GM06990 (cell line): ENCODE results near the gene ARL10.

Source experiments
- DNase-seq: peaks from one replicate; pipeline ENCODE4 v3.0.0-alpha.2; 2011; ENCODE audit not compliant: insufficient read length; ENCODE audit errors: extremely low read depth
- H3K27me3 ChIP-seq: replicated peaks from 2 replicates; pipeline ENCODE4 v1.6.0; 2011; ENCODE audit warnings: low read length; ENCODE audit not compliant: control insufficient read depth, insufficient read depth
- H3K36me3 ChIP-seq: 2 replicates; pipeline ENCODE4 v1.5.1; 2011; ENCODE audit warnings: low read length; ENCODE audit not compliant: control insufficient read depth, insufficient read depth
- H3K4me3 ChIP-seq: replicated peaks from 2 replicates; pipeline ENCODE4 v1.5.1; 2011; ENCODE audit warnings: low read depth, mild to moderate bottlenecking, control low read depth, low read length
- TF ChIP-seq, protein P1 (sequence below): IDR thresholded peaks from 2 replicates; pipeline ENCODE4 v1.5.1; 2011; ENCODE audit warnings: low read length, control low read depth, mild to moderate bottlenecking, inconsistent platforms; ENCODE audit not compliant: insufficient read depth, poor library complexity, severe bottlenecking

The ARL10 gene

DNA sequence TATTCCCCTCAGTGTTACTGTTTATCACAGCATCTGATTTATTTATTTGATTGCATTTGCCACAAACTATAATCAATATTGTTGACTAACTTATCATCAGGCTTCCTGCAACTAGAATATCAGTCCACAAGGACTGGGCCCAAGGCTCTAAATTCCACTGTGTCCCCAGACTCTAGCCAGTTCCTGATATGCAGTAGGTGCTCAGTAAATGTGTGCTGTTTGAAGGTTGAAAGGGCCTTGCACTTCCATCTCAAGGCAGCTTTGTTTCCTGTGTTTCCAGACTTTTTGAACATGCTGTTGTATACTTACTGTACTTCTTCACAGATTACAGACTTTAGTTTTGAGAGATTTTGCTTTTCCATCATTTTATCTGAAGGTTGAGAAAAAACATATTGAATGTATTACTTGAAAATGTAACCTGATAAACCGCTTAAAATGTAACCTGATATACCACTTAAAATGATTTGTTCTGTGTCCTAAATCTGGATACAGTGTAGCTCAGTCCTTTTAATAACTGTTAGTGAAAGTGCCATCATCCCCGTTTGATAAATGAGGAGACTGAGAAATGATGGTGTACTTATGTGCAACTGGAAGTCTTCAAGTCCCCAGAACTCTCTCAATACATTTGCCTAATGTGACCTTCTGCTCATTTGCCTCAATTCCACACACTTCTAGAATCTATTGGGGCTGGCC is 22.4 kb upstream of the ARL10 start:
- no peak for DNase-seq
- no peaks in the 10 kb centered on the region for H3K27me3 ChIP-seq
- TF ChIP-seq, protein P1, sequence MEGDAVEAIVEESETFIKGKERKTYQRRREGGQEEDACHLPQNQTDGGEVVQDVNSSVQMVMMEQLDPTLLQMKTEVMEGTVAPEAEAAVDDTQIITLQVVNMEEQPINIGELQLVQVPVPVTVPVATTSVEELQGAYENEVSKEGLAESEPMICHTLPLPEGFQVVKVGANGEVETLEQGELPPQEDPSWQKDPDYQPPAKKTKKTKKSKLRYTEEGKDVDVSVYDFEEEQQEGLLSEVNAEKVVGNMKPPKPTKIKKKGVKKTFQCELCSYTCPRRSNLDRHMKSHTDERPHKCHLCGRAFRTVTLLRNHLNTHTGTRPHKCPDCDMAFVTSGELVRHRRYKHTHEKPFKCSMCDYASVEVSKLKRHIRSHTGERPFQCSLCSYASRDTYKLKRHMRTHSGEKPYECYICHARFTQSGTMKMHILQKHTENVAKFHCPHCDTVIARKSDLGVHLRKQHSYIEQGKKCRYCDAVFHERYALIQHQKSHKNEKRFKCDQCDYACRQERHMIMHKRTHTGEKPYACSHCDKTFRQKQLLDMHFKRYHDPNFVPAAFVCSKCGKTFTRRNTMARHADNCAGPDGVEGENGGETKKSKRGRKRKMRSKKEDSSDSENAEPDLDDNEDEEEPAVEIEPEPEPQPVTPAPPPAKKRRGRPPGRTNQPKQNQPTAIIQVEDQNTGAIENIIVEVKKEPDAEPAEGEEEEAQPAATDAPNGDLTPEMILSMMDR, result no peak
- peaks cover 9% of the 10 kb centered on the region for H3K36me3 ChIP-seq
- no peak overlapping the region for H3K4me3 ChIP-seq

DNA sequence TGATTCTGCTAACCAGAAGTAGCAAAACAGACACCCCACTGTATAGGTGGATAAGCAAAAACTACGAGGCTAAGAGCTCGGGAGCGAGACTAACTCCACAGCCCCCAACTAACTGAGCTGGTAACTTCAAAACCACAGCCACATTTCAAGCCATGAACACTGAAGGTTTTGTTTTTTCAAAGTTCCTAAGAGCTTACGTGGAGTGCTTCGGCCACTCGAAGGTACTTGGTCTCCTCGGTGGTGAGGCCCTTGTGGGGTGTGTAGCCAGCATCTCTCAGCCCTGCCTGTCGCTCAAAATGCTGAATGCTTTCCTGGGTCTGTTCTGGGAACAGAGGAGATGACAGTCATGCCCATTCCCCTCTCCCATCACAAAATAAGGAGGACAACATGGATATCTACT is 14.9 kb upstream of the ARL10 start:
- Histone ChIP-seq H3K36me3 (peaks cover 35% of the 10 kb centered on the region), H3K27me3 (no peaks in the 10 kb centered on the region), H3K4me3 (no peak overlapping the region)
- TF ChIP-seq, protein P1, result no peak
- no peak for DNase-seq

DNA sequence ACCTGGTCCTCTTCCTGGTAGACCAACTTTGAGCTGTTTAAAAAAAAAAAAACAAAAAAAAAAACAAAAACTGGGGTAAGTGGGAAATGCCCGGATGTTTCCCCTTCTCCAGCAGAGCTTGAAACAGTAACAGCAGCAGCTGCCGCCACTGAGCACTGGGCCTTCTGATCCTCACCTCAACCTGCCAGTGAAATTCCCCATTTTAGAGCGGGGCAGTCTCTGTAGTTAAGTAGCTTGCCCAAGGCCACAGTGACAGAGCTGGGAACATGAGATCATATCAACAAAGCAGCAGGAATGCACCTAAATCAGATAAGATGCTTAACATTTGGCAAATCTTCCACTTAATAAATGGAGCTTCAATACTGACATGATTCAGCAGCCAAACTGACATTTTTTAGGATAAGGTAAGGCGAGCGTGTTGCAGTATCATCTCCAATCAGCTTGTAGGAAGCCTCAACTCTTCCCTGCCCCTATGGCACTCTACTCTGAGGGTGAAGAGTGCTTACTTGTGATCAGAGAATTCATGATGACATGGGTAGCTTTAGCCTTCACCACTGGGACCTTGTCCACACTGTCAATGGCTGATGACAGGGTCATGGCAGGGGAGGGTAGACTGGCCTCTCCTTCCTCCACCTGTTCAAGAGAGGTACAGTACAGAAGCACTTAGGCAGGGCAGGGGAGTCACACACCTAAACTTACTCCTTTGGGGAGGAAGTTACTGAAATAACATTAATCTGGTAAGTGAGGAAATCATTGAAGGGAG is 13.0 kb upstream of the ARL10 start:
- no peak for DNase-seq

DNA sequence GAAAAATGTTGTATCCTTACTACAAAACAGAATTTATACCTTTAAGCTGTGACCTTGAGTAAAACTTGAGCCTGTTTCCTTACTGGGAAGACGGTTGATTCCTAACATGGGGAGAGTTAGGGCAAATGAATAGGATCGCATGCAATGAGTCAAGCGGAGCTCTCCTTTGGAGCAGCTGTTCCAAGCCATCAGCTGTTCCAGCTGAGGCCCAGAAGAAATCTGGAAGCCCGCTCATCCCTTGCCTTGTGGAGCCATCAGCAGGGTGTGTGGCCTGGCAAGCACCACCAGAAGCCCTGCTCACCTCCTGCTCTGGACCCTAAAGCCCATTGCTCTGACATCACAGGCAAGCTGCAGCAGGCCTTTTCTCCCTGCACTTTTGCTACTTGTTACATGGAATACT is 11.8 kb upstream of the ARL10 start:
- Histone ChIP-seq H3K36me3 (peaks cover 29% of the 10 kb centered on the region), H3K27me3 (no peaks in the 10 kb centered on the region), H3K4me3 (no peak overlapping the region)
- no peak for DNase-seq
- TF ChIP-seq, protein P1, result no peak

More for the DNA sequence above, 13.0 kb upstream of the ARL10 start:
- Histone ChIP-seq H3K36me3 (peaks cover 35% of the 10 kb centered on the region), H3K27me3 (no peaks in the 10 kb centered on the region), H3K4me3 (no peak overlapping the region)
- TF ChIP-seq, protein P1, result no peak

DNA sequence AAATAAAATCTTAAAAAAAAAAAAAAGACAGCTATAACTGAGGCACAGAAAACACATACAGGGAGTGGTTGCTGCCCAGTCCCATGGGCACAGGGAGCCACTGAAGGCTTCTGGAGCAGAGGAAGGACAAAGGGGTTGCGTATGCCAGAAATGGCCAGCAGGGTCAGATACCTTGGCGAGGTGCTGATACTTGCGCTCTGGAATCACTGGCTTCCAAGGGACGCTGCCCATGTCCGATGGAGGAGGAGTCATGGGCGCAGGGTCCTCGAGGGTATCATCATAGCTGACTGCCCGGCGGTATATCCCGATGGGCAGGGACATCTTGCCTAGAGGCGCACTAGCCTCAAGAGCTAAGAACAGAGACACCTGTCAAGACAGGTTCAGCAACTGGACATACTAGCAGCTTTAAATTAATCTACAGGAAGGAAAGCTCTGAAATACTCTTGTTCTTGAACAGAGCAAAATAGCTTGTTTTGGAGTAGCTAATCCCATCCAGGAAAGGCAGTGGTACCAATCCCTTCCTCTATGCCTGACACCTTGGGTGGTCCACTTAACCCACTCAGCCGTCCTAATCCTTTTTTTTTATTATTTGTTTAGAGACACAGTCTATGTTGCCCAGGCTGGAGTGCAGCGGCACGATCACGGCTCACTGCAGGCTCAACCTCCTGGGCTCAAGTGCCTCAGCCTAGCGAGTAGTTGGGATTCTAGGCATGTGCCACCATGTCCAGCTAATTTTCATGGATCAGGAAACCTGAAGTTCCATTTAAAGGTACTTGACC is 9.7 kb upstream of the ARL10 start:
- Histone ChIP-seq H3K4me3 (no peak overlapping the region), H3K27me3 (no peaks in the 10 kb centered on the region), H3K36me3 (peaks cover 20% of the 10 kb centered on the region)
- no peak for DNase-seq
- TF ChIP-seq, protein P1, result no peak
